GM12878 (cell line): ENCODE data around the gene MYO9B. TPM values are rescaled to one million over a fixed set of nuclear protein-coding genes. Genes with fewer than 3 reads are reported as not detected.

Experiments
- ATAC-seq: fragments of 200-7000 bp; cut with Tn5 transposase; 3 replicates; pipeline ENCODE4 v1.9.1; 2020; ENCODE audit warnings: mild to moderate bottlenecking, moderate library complexity
- BruUV-seq: library from RNA; stranded (reverse); fragments of 400-500 nt; replicated peaks from 2 replicates; lab custom pipeline; 2021; lab: Mats Ljungman, UMichigan
- CTCF ChIA-PET: fragments of 300-600 bp; sonication (Branson Sonifier 250); formaldehyde crosslinking; extraction: SDS; loops from one replicate; lab custom pipeline; 2021; ENCODE audit warnings: inconsistent platforms; lab: Yijun Ruan, JAX
- POLR2A ChIA-PET: fragments of 350-600 bp; formaldehyde crosslinking; extraction: SDS; loops from one replicate; lab custom pipeline; 2021; ENCODE audit warnings: inconsistent platforms; lab: Charles Lee
- RAD21 ChIA-PET: fragments of 300-600 bp; sonication (Branson Sonifier 250); formaldehyde crosslinking; loops from one replicate; lab custom pipeline; 2023; ENCODE audit warnings: antibody characterized with exemption; ENCODE audit not compliant: unreplicated experiment; lab: Charles Lee
- SMC1A ChIA-PET: fragments of 300-600 bp; sonication (Branson Sonifier 250); formaldehyde crosslinking; loops from one replicate; lab custom pipeline; 2023; ENCODE audit not compliant: unreplicated experiment, uncharacterized antibody; lab: Charles Lee
- DNase-seq: peaks from one replicate; pipeline ENCODE4 v3.0.0-alpha.2; 2011; ENCODE audit warnings: low read depth, low spot score
- FAIRE-seq: peaks from 3 replicates; lab custom pipeline; 2011; peaks lifted over from hg19 to GRCh38; lab: Jason Lieb, UNC
- H2AFZ ChIP-seq: 2 replicates; pipeline ENCODE4 v1.6.0; 2011; ENCODE audit warnings: low read depth, low read length, control low read depth; ENCODE audit not compliant: control insufficient read depth
- H3K27ac ChIP-seq: 2 replicates; pipeline ENCODE4 v1.5.1; 2011; ENCODE audit warnings: control low read depth; ENCODE audit not compliant: control insufficient read depth, insufficient read depth
- H3K27me3 ChIP-seq, 2 experiments: replicated peaks in 1 of 2; 2 replicates each; pipeline versions ENCODE4 v1.6.0 to v1.6.1; 2011; ENCODE audit warnings: low read length in 1 of 2; ENCODE audit not compliant: control insufficient read depth in 2 of 2, insufficient read depth in 2 of 2
- H3K36me3 ChIP-seq, 2 experiments: 2 replicates each; pipeline ENCODE4 v1.5.1; 2011; ENCODE audit warnings: low read length in 1 of 2; ENCODE audit not compliant: control insufficient read depth in 2 of 2, insufficient read depth in 2 of 2
- H3K4me1 ChIP-seq: 2 replicates; pipeline ENCODE4 v1.6.1; 2011; ENCODE audit warnings: mild to moderate bottlenecking, low read length, moderate library complexity, mixed read lengths; ENCODE audit not compliant: control insufficient read depth, insufficient read depth
- H3K4me2 ChIP-seq: 2 replicates; pipeline ENCODE4 v1.6.0; 2011; ENCODE audit warnings: control low read depth; ENCODE audit not compliant: control insufficient read depth, insufficient read depth
- H3K4me3 ChIP-seq: fragments of 200-600 bp; sonication (generic); 2 replicates; pipeline ENCODE4 v1.5.1; 2016
- H3K79me2 ChIP-seq: 2 replicates; pipeline ENCODE4 v1.6.0; 2011; ENCODE audit warnings: low read length; ENCODE audit not compliant: control insufficient read depth, insufficient read depth
- H3K9ac ChIP-seq: 2 replicates; pipeline ENCODE4 v1.8.0; 2011; ENCODE audit warnings: low read length, control low read depth, mixed read lengths; ENCODE audit not compliant: control insufficient read depth, insufficient read depth
- H3K9me3 ChIP-seq: replicated peaks from 3 replicates; pipeline ENCODE4 v1.5.1; 2011; ENCODE audit warnings: mild to moderate bottlenecking, low read length; ENCODE audit not compliant: control insufficient read depth, insufficient read depth
- H4K20me1 ChIP-seq: 2 replicates; pipeline ENCODE4 v1.6.0; 2011; ENCODE audit not compliant: control insufficient read depth, insufficient read depth
- CBX3 ChIP-seq: fragments of 200-600 bp; sonication (generic); IDR thresholded peaks from 2 replicates; pipeline ENCODE4 v1.6.1; 2016; ENCODE audit warnings: low read depth, borderline replicate concordance
- HDGF ChIP-seq: fragments of 450-650 bp; IDR thresholded peaks from 2 replicates; pipeline ENCODE4 v1.6.1; 2016; ENCODE audit warnings: antibody characterized with exemption
- MEF2B ChIP-seq: fragments of 450-650 bp; IDR thresholded peaks from 2 replicates; pipeline ENCODE4 v1.6.1; 2018; ENCODE audit warnings: mild to moderate bottlenecking, moderate library complexity; ENCODE audit not compliant: partially characterized antibody, poor library complexity, severe bottlenecking
- POLR2A ChIP-seq: IDR thresholded peaks from 2 replicates; pipeline ENCODE4 v1.6.1; 2011; ENCODE audit warnings: low read depth, mild to moderate bottlenecking, low read length
- RUNX3 ChIP-seq: IDR thresholded peaks from 2 replicates; pipeline ENCODE4 v1.6.1; 2012; ENCODE audit warnings: low read length, inconsistent platforms
- ZNF217 ChIP-seq: fragments of 450-650 bp; IDR thresholded peaks from 2 replicates; pipeline ENCODE4 v1.6.1; 2017; ENCODE audit warnings: antibody characterized with exemption, mild to moderate bottlenecking
- WGBS: methylation state at CpG from one replicate; pipeline ENCODE4 v1.1.6; 2016; ENCODE audit warnings: low lambda C conversion rate; ENCODE audit not compliant: insufficient replicate concordance, insufficient coverage; ENCODE audit errors: missing lambda C conversion rate; 5-methylcytosine and 5-hydroxymethylcytosine counted together
- in situ Hi-C: fragments of 300-500 bp; cut with MboI; formaldehyde crosslinking; loops from 9 replicates; pipeline ENCODE4 v1.14.3; 2018; ENCODE audit warnings: mixed read lengths
- intact Hi-C: fragments of 100-400 bp; cut with micrococcal nuclease; formaldehyde crosslinking; loops from one replicate; pipeline ENCODE4 v1.14.2; 2022; ENCODE audit not compliant: unreplicated experiment
- polyA plus RNA-seq, 11 experiments: library from polyadenylated mRNA; depleted of rRNA in 4 of 11; unstranded in 6 of 11; stranded (reverse) in 5 of 11; fragments of >200 nt; fragmentation: Nextera tagmentation in 4 of 11; fragmentation: Illumina TruSeq in 1 of 11; extraction: Ambion mirVana in 4 of 11; extraction: Trizol in 1 of 11; gene quantifications; 1 replicate in 1 of 11; 2 replicates in 10 of 11; pipeline versions ENCODE4 v1.2.1 to v1.2.3, GENCODE V29; 2011 to 2016; ENCODE audit warnings: inconsistent platforms in 2 of 11, missing spikeins in 2 of 11, low read depth in 1 of 11
- total RNA-seq, 4 experiments: library from RNA; depleted of rRNA in 3 of 4; stranded (reverse); fragments of >200 nt in 3 of 4; fragmentation: Illumina TruSeq in 1 of 4; extraction: Trizol in 1 of 4; gene quantifications; 2 replicates each; pipeline versions ENCODE4 v1.2.1 to v1.2.3, GENCODE V29; 2013 to 2021

The MYO9B gene
- total and polyA plus RNA-seq, 10 of the 15 experiments (the other 5 are each of a cell fraction or from before 2014, with no cell fraction given), result 5.4 to 165 (median 45.8) TPM

DNA sequence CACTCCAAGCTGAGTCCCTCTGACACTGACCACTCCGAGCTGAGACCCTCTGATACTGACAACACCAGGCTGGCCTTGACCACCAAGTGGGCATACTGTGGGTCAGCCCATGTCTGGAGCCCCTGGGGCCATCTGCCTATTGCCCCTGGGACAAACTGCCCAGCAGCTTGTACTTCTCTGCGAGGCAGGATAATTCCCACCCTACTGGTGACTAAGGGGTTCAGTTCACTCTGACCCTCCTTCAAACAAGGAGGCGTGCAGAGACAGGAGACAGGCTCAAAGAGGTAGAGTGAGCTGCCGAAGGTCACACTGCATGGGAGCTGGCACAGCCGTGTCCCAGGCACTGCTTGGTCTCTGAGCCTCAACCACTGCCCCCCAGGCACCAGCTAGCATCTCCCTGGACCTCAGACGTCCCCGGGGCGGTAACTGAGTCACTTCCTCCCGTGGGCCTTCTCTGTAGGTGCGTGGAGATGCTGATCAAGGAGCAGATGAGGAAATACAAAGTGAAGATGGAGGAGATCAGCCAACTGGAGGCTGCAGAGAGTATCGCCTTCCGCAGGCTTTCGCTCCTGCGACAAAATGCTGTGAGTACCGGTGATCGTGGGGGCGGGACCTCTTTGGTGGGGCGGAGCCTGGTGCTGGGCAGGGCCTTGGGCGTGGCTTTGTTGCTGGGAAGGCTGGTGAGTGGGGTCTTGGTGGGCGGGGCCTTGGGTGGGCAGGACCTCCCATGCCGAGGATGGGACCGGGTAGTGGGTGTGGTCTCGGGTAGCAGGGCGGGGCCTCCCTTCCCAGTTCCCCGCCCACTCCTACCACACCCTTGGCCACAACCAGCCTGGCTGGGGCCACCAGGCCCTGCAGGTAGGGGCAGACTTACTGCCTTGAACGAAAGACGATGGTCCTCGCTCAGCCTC lies 133.8 kb downstream of the MYO9B start:
- H3K4me2 ChIP-seq, result no peak overlapping the region
- H3K9me3 ChIP-seq, result no peaks in the 10 kb centered on the region
- SMC1A ChIA-PET, result no interaction called here
- H2AFZ ChIP-seq, result no peak overlapping the region
- H3K4me3 ChIP-seq, result no peak overlapping the region
- TF ChIP-seq RUNX3 (0 out of 2 replicates have a peak, but pooled peaks have one; percentile 3), POLR2A (peak; percentile 49; the same call in 1 of the 2 replicates), HDGF (peak; percentile 83; the same call in 1 of the 2 replicates), ZNF217 (no peak)
- H3K27me3 ChIP-seq, result no peaks in the 10 kb centered on the region
- no TSS peak for BruUV-seq
- DNase-seq, result no peak
- peaks cover 7 to 40% of the 10 kb centered on the region in 2 experiments; a peak in 3 of 4 replicates for H3K36me3 ChIP-seq
- CTCF ChIA-PET, result no interaction called here
- no peaks in the 10 kb centered on the region for H4K20me1 ChIP-seq
- no peak for FAIRE-seq
- ATAC-seq, result peak; percentile 80
- POLR2A ChIA-PET, result no interaction called here
- RAD21 ChIA-PET, result no interaction called here
- in situ Hi-C loops (no loop called here), intact Hi-C loops (no loop called here)
- peaks cover 2% of the 10 kb centered on the region for H3K4me1 ChIP-seq
- H3K9ac ChIP-seq, result no peak overlapping the region
- H3K27ac ChIP-seq, result no peak overlapping the region
- H3K79me2 ChIP-seq, result no peaks in the 10 kb centered on the region; the same call in 1 of the 2 replicates
- WGBS, result 58% methylated on average over 24 of the region's 28 CpGs

DNA sequence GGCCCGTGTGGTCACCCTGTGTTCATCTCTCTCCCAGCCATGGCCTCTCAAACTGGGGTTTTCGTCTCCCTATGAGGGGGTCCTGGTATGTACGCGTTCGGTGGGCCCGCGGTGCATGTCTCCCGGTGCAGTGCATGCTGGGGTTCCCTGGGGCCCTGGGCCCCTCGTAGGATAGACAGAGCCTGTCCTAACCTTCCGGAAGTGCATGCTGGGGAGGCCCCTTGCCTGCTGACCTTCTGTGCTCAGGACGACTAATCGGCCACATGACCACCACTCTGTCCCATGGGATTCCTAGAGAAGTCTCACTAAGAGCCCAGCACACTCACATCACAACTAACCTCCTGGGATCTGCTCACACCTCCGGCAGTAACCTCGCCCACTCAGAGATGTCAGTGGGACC lies 134.7 kb downstream of the MYO9B start:
- H3K9me3 ChIP-seq, result no peaks in the 10 kb centered on the region
- H3K36me3 ChIP-seq, result peaks cover 7 to 39% of the 10 kb centered on the region in 2 experiments; a peak in 3 of 4 replicates
- no peaks in the 10 kb centered on the region for H4K20me1 ChIP-seq
- H3K27ac ChIP-seq, result no peak overlapping the region
- ChIA-PET POLR2A (no interaction called here), SMC1A (interaction anchor here (1.0 kb wide), 1 partner anchor 144 kb away, joined by 3 read pairs; no protein-coding TSS in a partner anchor), RAD21 (no interaction called here), CTCF (no interaction called here)
- FAIRE-seq, result no peak
- H3K27me3 ChIP-seq, result no peaks in the 10 kb centered on the region
- no peak overlapping the region for H3K4me3 ChIP-seq
- TF ChIP-seq MEF2B, result peak; percentile 19
- TF ChIP-seq CBX3, result no peak
- DNase-seq, result no peak
- no peak for ATAC-seq
- no peak overlapping the region for H2AFZ ChIP-seq
- no peaks in the 10 kb centered on the region; the same call in 1 of the 2 replicates for H3K79me2 ChIP-seq
- BruUV-seq, result no TSS peak
- H3K9ac ChIP-seq, result no peak overlapping the region
- H3K4me1 ChIP-seq, result peaks cover 6% of the 10 kb centered on the region
- 39% methylated on average over 14 of the region's 14 CpGs for WGBS
- no peak overlapping the region for H3K4me2 ChIP-seq
- in situ Hi-C loops, result no loop called here
- intact Hi-C loops, result no loop called here
